Right renal pelvis (tissue), 4 donors: ENCODE measurements around the gene RASGRP3. TPM values are rescaled to one million over a fixed set of nuclear protein-coding genes. Genes with fewer than 3 reads are reported as not detected.

Experiments used
- DNase-seq, 4 donors: peaks; one replicate each; pipeline ENCODE4 v3.0.0-alpha.2; 2013; ENCODE audit warnings: low read depth in 4 of 4, low spot score in 3 of 4, missing footprints in 1 of 4
- polyA plus RNA-seq, 4 donors: library from polyadenylated mRNA; unstranded; fragments of 120-200 nt; gene quantifications; one replicate each; pipeline ENCODE4 v1.2.1, GENCODE V29; 2013; ENCODE audit not compliant: insufficient read length in 4 of 4

Gene RASGRP3
- polyA plus RNA-seq, 4 donors, result 17.1 to 27.1 (median 22.9) TPM

GRCh38 chr2:33607251-33607721, 130.8 kb downstream of the RASGRP3 start:
- DNase-seq, result no peak

- no peak for DNase-seq
Measured at GRCh38 chr2:33607905-33608304, 131.5 kb downstream of the RASGRP3 start.

DNA sequence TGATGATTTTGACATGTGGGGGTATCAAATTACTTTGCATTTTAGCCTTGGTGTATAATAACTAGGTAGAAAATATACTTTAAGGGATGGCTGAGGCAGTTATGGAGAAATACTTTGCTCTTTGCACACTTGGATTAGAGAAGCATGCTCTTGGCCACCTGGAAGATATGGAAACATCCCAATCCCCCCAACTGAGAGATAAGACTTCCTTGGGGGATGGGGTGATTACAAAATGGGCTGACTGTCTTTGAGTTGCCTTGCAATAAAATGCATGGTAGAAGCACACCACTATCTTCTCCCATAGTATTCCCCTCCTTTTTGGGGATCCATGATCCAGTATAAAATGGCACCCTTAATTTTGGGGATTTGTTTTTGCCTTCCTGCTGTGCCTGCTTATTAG, 137.7 kb downstream of the RASGRP3 start:
- DNase-seq, result no peak

Other genes starting within 250 kb of the RASGRP3 start
- gene FAM98A, start 122.7 kb downstream of the RASGRP3 start, polyA plus RNA-seq, result 10 to 100 TPM; 45.4 to 64.1 (median 55.1) TPM